Fibroblast of pulmonary artery (primary cell): Measurements from ENCODE around the gene TBXAS1.
A peak's percentile ranks its signal among the peaks of the same experiment; 100 is the strongest.
"Not testable (repeated sequence)": the region's sequence is repeated elsewhere in the genome, so short reads cannot be mapped to it uniquely, and the experiment has no call there.

Experiments
- DNase-seq: peaks from one replicate; pipeline ENCODE4 v3.0.0-alpha.2; 2010; ENCODE audit warnings: low read depth
- H3K4me3 ChIP-seq: replicated peaks from 2 replicates; pipeline ENCODE4 v1.5.1; 2011; ENCODE audit warnings: low read depth, mild to moderate bottlenecking, control low read depth, low read length, moderate library complexity
- TF ChIP-seq, protein P1 (sequence below): IDR thresholded peaks from 2 replicates; pipeline ENCODE4 v1.5.1; 2011; ENCODE audit warnings: mild to moderate bottlenecking, control low read depth, low read length, inconsistent platforms; ENCODE audit errors: missing control alignments

TBXAS1 gene

DNA sequence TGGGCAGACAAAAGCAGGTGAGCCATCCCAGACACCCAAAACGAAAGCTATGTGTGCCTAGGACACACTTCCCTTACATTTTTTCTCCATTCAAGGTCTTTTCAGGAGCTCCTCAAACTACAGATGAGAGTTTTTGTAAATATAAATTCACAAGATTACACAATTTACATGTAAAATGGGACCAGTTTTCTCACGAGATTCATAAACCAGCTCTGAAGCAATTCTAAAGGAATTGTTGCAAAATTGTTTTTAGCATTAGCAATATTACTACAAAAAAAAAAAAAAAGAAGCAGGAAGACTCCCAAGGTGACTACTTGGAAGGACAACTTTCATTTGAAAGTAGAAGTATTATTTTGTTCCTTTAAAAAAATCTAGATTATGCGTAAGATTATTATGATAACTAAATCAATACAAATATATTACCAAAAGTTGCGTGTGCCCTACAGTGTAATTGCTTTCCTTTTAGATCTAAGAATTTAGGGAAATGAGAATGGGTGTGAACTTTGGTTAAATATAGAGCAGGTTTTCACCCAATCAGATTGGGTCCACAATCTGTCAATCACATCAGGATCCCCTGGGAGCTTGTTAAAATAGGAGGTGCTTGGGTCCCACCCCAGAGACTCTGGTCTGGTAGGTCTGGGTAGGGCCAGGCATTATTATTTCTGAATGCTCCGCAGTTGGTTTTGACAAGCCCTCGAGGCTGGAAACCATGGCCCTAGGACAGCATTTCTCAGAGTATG is 72.2 kb downstream of the TBXAS1 start:
- no peak overlapping the region for H3K4me3 ChIP-seq

DNA sequence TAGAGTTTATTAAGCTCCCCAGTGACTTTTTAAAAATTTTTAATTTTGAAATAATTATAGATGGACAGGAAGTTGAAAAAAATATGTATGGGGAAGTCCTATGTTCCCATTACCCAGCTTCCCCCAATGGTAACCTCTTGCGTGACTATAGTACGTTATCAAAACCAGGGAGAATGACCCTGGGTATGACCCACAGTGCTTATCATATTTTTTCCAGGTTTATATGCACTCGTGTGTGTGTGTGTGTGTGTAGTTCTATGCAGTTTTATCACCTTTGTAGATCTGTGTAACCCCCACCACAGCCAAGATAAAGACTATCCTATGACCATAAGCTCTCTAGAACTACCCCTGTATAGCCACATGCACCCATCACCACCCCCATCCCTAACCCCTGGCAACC is 72.8 kb downstream of the TBXAS1 start:
- TF ChIP-seq, protein P1, sequence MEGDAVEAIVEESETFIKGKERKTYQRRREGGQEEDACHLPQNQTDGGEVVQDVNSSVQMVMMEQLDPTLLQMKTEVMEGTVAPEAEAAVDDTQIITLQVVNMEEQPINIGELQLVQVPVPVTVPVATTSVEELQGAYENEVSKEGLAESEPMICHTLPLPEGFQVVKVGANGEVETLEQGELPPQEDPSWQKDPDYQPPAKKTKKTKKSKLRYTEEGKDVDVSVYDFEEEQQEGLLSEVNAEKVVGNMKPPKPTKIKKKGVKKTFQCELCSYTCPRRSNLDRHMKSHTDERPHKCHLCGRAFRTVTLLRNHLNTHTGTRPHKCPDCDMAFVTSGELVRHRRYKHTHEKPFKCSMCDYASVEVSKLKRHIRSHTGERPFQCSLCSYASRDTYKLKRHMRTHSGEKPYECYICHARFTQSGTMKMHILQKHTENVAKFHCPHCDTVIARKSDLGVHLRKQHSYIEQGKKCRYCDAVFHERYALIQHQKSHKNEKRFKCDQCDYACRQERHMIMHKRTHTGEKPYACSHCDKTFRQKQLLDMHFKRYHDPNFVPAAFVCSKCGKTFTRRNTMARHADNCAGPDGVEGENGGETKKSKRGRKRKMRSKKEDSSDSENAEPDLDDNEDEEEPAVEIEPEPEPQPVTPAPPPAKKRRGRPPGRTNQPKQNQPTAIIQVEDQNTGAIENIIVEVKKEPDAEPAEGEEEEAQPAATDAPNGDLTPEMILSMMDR: no peak
- H3K4me3 ChIP-seq: no peak overlapping the region
- no peak for DNase-seq

More for the DNA sequence above, 72.2 kb downstream of the TBXAS1 start:
- no peak for DNase-seq
- TF ChIP-seq, protein P1: no peak

DNA sequence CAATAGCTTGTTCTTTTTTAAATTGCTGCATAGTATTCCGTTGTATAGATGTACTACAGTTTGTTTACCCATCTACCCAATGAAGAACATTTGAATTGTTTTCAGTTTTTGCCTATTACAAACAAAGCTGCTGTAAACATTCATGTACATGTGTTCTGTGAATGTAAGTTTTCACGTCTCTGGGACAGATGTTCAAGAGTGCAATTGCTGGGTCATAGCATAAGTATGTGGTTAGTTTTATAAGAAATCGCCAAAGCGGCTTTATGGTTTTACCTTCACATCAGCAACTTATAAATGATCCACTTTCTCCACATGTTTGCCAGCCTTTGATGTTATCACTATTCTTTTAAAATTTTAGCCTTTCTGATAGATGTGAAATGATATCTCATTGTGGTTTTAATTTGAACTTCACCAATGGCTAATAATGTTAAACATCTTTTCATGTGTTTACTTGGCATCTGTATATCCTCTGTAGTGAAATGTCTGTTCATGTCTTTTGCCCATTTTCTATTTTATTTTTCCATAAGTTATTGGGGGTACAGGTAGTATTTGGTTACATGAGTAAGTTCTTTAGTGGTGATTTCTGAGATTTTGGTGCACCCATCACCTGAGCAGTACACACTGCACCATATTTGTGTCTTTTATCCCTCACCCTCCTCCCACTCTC is 73.5 kb downstream of the TBXAS1 start:
- no peak for DNase-seq
- TF ChIP-seq, protein P1: no peak
- H3K4me3 ChIP-seq: no peak overlapping the region

DNA sequence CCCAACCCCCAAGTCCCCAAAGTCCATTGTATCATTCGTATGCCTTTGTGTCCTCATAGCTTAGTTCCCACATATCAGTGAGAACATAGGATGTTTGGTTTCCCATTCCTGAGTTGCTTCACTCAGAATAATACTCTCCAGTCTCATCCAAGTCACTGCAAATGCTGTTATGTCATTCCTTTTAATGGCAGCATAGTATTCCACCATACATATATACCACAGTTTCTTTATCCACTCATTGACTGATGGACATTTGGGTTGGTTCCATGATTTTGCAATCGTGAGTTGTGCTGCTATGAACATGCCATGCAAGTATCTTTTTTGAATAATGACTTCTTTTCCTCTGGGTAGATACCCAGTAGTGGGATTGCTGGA is 74.0 kb downstream of the TBXAS1 start:
- not testable (repeated sequence) for H3K4me3 ChIP-seq, DNase-seq

DNA sequence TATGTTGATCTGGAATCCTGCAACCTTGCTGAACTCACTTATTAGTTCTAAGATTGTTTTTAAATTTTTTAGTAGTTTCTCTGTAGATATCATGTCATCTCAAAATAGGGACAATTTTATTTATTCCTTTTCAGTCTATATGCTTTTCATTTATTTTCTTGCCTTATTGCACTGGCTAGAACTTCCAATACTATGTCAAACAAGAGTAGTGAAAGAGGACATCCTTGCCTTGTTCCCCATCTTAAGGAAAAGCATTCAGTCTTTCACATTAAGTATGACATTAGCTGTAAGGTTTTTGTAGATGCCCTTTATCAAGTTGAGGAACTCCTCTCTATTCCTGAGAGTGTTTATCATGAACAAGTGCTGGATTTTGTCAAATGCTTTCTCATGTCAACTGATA is 77.8 kb downstream of the TBXAS1 start:
- no peak overlapping the region for H3K4me3 ChIP-seq
- DNase-seq: no peak
- TF ChIP-seq, protein P1: no peak

DNA sequence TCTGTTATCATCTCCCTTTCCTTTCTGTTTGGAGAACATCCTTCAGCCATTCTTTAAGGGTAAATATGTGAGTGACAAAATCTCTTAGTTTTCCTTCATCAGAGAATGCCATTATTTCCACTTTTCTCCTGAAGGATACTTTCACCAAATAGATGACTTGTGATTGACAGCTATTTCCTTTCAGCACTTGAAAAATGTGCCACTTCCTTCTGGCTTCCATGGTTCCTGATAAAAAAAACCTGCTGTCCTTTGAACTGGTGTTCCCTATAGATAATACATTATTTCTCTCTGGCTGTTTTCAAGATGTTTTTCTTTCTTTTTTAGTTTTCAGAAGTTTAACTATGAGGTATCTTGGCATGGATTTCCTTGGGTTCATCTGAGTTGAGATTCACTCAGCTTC is 79.7 kb downstream of the TBXAS1 start:
- no peak for DNase-seq
- TF ChIP-seq, protein P1: no peak
- H3K4me3 ChIP-seq: no peak overlapping the region

DNA sequence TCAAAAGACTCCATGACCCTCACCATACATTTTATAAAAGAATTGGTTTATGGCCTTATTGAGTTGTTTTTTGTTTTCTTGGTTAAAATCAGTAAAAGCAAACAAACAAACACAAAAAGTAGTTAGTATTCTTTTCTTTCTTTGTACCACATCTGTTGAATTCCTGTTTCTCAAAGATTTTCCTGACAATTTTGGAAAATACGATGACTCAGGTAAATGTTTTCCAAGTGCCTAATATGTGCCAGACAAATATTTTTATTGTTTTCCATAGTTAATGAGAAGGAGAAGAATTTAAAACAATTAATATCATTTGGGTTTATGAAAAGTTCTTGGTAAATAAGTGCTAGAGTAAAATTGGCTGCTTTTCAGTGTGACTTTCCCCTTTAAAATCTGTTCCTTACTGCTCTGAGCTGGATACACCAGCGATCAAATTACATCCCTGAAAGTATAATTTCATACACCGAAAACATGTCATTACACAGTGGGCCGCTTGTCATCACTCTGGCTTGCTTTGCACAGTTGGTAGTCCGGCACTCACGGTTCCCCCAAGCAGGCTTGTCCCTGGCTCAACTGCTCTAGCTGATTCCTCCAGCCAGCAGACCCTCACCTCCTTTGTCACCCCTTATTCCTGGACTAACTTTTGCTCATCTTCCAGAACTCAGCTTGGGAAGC is 80.5 kb downstream of the TBXAS1 start:
- TF ChIP-seq, protein P1: no peak
- peak; percentile 75 for DNase-seq

More for the DNA sequence above, 80.5 kb downstream of the TBXAS1 start:
- no peak overlapping the region for H3K4me3 ChIP-seq
